Measurements from ENCODE around the gene RGS12. TPM values are rescaled to one million over a fixed set of nuclear protein-coding genes. Genes with fewer than 3 reads are reported as not detected.

RGS12 gene
- total RNA-seq, 1 donor from 2014 or later: 33.8 TPM

GRCh38 chr4:3305610-3306371, 13.0 kb downstream of the RGS12 start:
- no peak for DNase-seq (ENCODE audit: low read depth)
- no peak overlapping the region for H3K4me3 ChIP-seq (ENCODE audit: low read depth, low read length)
- TF ChIP-seq CTCF (conservative IDR thresholded peaks at IDR 0.05; ENCODE audit: low read depth, low read length): no peak

GRCh38 chr4:3306450-3306849, 13.6 kb downstream of the RGS12 start:
- no peak for TF ChIP-seq CTCF (conservative IDR thresholded peaks at IDR 0.05; ENCODE audit: low read depth, low read length)
- H3K4me3 ChIP-seq (ENCODE audit: low read depth, low read length): no peak overlapping the region
- no peak for DNase-seq (ENCODE audit: low read depth)

DNA sequence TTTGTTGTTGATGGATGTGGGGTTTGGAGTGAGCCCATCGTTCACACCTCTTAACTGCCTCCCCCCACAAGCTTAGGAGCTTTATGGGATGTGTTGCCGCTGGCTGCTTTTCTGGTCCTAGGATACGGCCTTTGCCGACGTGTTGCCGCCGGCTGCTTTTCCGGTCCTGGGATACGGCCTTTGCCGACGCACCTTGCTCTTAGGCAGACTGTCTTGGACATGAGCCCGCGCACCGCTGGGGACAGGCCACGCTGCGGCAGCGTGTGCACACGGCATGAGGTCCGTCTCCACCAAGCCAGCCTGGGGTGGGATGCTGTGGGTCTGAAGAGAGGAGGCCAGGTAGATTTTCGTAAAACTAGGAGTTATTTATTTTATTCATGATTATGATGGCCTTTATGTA, 14.2 kb downstream of the RGS12 start:
- no peak for DNase-seq (ENCODE audit: low read depth)
- TF ChIP-seq CTCF (conservative IDR thresholded peaks at IDR 0.05; ENCODE audit: low read depth, low read length): no peak
- no peak overlapping the region for H3K4me3 ChIP-seq (ENCODE audit: low read depth, low read length)

DNA sequence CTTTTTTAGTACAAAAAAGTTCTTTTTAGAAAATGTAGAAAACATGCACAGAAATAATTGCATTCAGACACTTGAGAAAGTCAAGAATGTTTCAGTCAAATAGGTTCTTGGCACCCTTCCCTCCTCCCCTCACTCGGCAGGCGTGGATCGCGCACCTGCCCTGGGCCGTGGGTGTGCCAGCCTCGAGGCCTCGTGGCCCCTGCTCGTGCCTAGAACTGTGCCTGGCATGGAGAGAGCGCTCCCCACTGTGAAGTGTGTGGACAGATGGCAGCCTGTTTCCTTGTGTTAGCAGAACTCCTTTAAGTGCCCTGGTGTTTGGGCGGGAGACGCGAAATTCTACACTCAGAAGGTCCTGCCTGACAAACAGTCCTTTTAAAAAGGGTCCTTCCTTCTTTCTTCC, 14.7 kb downstream of the RGS12 start:
- DNase-seq (ENCODE audit: low read depth): no peak
- no peak for TF ChIP-seq CTCF (conservative IDR thresholded peaks at IDR 0.05; ENCODE audit: low read depth, low read length)
- no peak overlapping the region for H3K4me3 ChIP-seq (ENCODE audit: low read depth, low read length)

GRCh38 chr4:3307891-3308575, 15.2 kb downstream of the RGS12 start:
- H3K4me3 ChIP-seq (ENCODE audit: low read depth, low read length): no peak overlapping the region
- no peak for TF ChIP-seq CTCF (conservative IDR thresholded peaks at IDR 0.05; ENCODE audit: low read depth, low read length)
- DNase-seq (ENCODE audit: low read depth): no peak

DNA sequence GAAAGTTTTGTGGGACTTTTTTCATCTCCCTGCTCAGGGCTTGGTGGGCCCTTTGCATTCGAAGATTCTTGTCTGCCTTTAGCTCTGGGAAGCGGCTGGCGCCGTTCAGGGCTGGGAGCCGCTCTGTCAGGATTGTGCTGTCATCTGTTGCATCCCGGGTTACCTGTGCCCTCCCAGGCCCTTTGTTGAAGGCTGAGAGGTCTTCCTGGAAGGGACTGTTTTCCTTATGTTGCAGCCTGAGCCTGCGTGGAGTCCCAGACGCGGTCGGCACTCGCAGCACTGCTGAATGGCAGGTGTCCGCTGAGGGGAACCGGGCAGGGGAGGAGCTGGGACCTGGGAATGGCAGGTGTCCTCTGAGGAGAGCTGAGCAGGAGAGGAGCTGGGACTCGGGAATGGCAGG, 15.9 kb downstream of the RGS12 start:
- no peak overlapping the region for H3K4me3 ChIP-seq (ENCODE audit: low read depth, low read length)
- no peak for DNase-seq (ENCODE audit: low read depth)
- no peak for TF ChIP-seq CTCF (conservative IDR thresholded peaks at IDR 0.05; ENCODE audit: low read depth, low read length)
